ENCODE results near the gene CYS1.

CYS1 gene

GRCh38 chr2:10085043-10085667, 4.9 kb upstream of the CYS1 start:
- no CpG with 5 or more reads among the region's 6 CpGs for WGBS (ENCODE audit: extremely low coverage, insufficient coverage, low lambda C conversion rate)
- Histone ChIP-seq H3K23ac (ENCODE audit: low read length) (no peak overlapping the region), H3K18ac (ENCODE audit: low read length) (no peak overlapping the region), H3K4ac (ENCODE audit: low read depth, low read length) (no peak overlapping the region), H2BK5ac (ENCODE audit: low read length) (no peak overlapping the region), H3K36me3 (ENCODE audit: control insufficient read depth, insufficient read depth, low read length) (no peaks in the 10 kb centered on the region), H3K79me2 (ENCODE audit: control insufficient read depth, insufficient read depth, low read length) (no peaks in the 10 kb centered on the region), H3K56ac (ENCODE audit: low read length) (no peak overlapping the region), H3K79me1 (ENCODE audit: low read length) (no peaks in the 10 kb centered on the region), H2BK15ac (replicated peaks; ENCODE audit: low read depth) (no peak overlapping the region), H4K5ac (ENCODE audit: low read length) (no peak overlapping the region), H3K27ac (ENCODE audit: low read depth, low read length) (no peak overlapping the region), H3K4me2 (ENCODE audit: low read length) (no peak overlapping the region), H4K8ac (ENCODE audit: low read depth, low read length) (no peak overlapping the region), H3K27me3 (ENCODE audit: insufficient read depth, low read length, poor library complexity) (peaks cover 7% of the 10 kb centered on the region), H2AK5ac (ENCODE audit: low read length) (no peak overlapping the region), H3K9ac (ENCODE audit: low read length) (no peak overlapping the region), H3K4me3 (ENCODE audit: low read length) (no peak overlapping the region), H2BK120ac (ENCODE audit: low read depth, low read length) (no peak overlapping the region), H3K4me1 (ENCODE audit: control insufficient read depth, low read depth, low read length) (no peaks in the 10 kb centered on the region)
- DNase-seq, result no peak

GRCh38 chr2:10084223-10084865, 4.1 kb upstream of the CYS1 start:
- H4K5ac ChIP-seq (ENCODE audit: low read length), result no peak overlapping the region
- H2BK120ac ChIP-seq (ENCODE audit: low read depth, low read length), result no peak overlapping the region
- no peak overlapping the region for H3K56ac ChIP-seq (ENCODE audit: low read length)
- H3K4me2 ChIP-seq (ENCODE audit: low read length), result no peak overlapping the region
- 100% methylated on average over 1 of the region's 12 CpGs for WGBS (ENCODE audit: extremely low coverage, insufficient coverage, low lambda C conversion rate)
- no peaks in the 10 kb centered on the region for H3K36me3 ChIP-seq (ENCODE audit: control insufficient read depth, insufficient read depth, low read length)
- H3K4me1 ChIP-seq (ENCODE audit: control insufficient read depth, low read depth, low read length), result no peaks in the 10 kb centered on the region
- H3K27me3 ChIP-seq (ENCODE audit: insufficient read depth, low read length, poor library complexity), result peaks cover 7% of the 10 kb centered on the region
- H3K27ac ChIP-seq (ENCODE audit: low read depth, low read length), result no peak overlapping the region
- no peak overlapping the region for H3K18ac ChIP-seq (ENCODE audit: low read length)
- H4K8ac ChIP-seq (ENCODE audit: low read depth, low read length), result no peak overlapping the region
- no peak overlapping the region for H2BK5ac ChIP-seq (ENCODE audit: low read length)
- H3K79me1 ChIP-seq (ENCODE audit: low read length), result no peaks in the 10 kb centered on the region
- H3K9ac ChIP-seq (ENCODE audit: low read length), result no peak overlapping the region
- no peak overlapping the region for H3K4ac ChIP-seq (ENCODE audit: low read depth, low read length)
- no peak overlapping the region for H3K23ac ChIP-seq (ENCODE audit: low read length)
- no peak overlapping the region for H3K4me3 ChIP-seq (ENCODE audit: low read length)
- H2BK15ac ChIP-seq (replicated peaks; ENCODE audit: low read depth), result no peak overlapping the region
- H3K79me2 ChIP-seq (ENCODE audit: control insufficient read depth, insufficient read depth, low read length), result no peaks in the 10 kb centered on the region
- DNase-seq, result no peak
- H2AK5ac ChIP-seq (ENCODE audit: low read length), result no peak overlapping the region

- no peak overlapping the region for H3K4me2 ChIP-seq (ENCODE audit: low read length)
- no peak for DNase-seq
- H3K27me3 ChIP-seq (ENCODE audit: insufficient read depth, low read length, poor library complexity), result peaks cover 12% of the 10 kb centered on the region
Measured at GRCh38 chr2:10083692-10084211, 3.5 kb upstream of the CYS1 start.

GRCh38 chr2:10083046-10083445, 2.8 kb upstream of the CYS1 start:
- H3K4me3 ChIP-seq (ENCODE audit: low read length), result no peak overlapping the region
- H3K27ac ChIP-seq (ENCODE audit: low read depth, low read length), result no peak overlapping the region
- H4K8ac ChIP-seq (ENCODE audit: low read depth, low read length), result no peak overlapping the region
- no peaks in the 10 kb centered on the region for H3K4me1 ChIP-seq (ENCODE audit: control insufficient read depth, low read depth, low read length)
- H3K9ac ChIP-seq (ENCODE audit: low read length), result no peak overlapping the region
- no peak overlapping the region for H2BK5ac ChIP-seq (ENCODE audit: low read length)
- H3K27me3 ChIP-seq (ENCODE audit: insufficient read depth, low read length, poor library complexity), result peaks cover 16% of the 10 kb centered on the region
- no peak overlapping the region for H3K23ac ChIP-seq (ENCODE audit: low read length)
- no peak overlapping the region for H3K4ac ChIP-seq (ENCODE audit: low read depth, low read length)
- no peaks in the 10 kb centered on the region for H3K79me1 ChIP-seq (ENCODE audit: low read length)
- no peak overlapping the region for H2BK120ac ChIP-seq (ENCODE audit: low read depth, low read length)
- no peak overlapping the region for H3K56ac ChIP-seq (ENCODE audit: low read length)
- H3K36me3 ChIP-seq (ENCODE audit: control insufficient read depth, insufficient read depth, low read length), result no peaks in the 10 kb centered on the region
- no peak for DNase-seq
- H3K79me2 ChIP-seq (ENCODE audit: control insufficient read depth, insufficient read depth, low read length), result no peaks in the 10 kb centered on the region
- no peak overlapping the region for H4K5ac ChIP-seq (ENCODE audit: low read length)
- H3K4me2 ChIP-seq (ENCODE audit: low read length), result no peak overlapping the region
- no CpG with 5 or more reads among the region's 5 CpGs for WGBS (ENCODE audit: extremely low coverage, insufficient coverage, low lambda C conversion rate)
- H2BK15ac ChIP-seq (replicated peaks; ENCODE audit: low read depth), result no peak overlapping the region
- H3K18ac ChIP-seq (ENCODE audit: low read length), result no peak overlapping the region
- H2AK5ac ChIP-seq (ENCODE audit: low read length), result no peak overlapping the region

More at GRCh38 chr2:10083692-10084211, 3.5 kb upstream of the CYS1 start:
- H3K56ac ChIP-seq (ENCODE audit: low read length), result no peak overlapping the region
- H3K4me3 ChIP-seq (ENCODE audit: low read length), result no peak overlapping the region
- H3K23ac ChIP-seq (ENCODE audit: low read length), result no peak overlapping the region
- no peak overlapping the region for H4K5ac ChIP-seq (ENCODE audit: low read length)
- no peak overlapping the region for H2BK120ac ChIP-seq (ENCODE audit: low read depth, low read length)
- no peaks in the 10 kb centered on the region for H3K79me1 ChIP-seq (ENCODE audit: low read length)
- no peak overlapping the region for H2AK5ac ChIP-seq (ENCODE audit: low read length)
- no peak overlapping the region for H4K8ac ChIP-seq (ENCODE audit: low read depth, low read length)
- no CpG with 5 or more reads among the region's 13 CpGs for WGBS (ENCODE audit: extremely low coverage, insufficient coverage, low lambda C conversion rate)
- no peaks in the 10 kb centered on the region for H3K79me2 ChIP-seq (ENCODE audit: control insufficient read depth, insufficient read depth, low read length)
- H2BK15ac ChIP-seq (replicated peaks; ENCODE audit: low read depth), result no peak overlapping the region
- H2BK5ac ChIP-seq (ENCODE audit: low read length), result no peak overlapping the region
- H3K27ac ChIP-seq (ENCODE audit: low read depth, low read length), result no peak overlapping the region
- no peak overlapping the region for H3K4ac ChIP-seq (ENCODE audit: low read depth, low read length)
- no peak overlapping the region for H3K9ac ChIP-seq (ENCODE audit: low read length)
- H3K36me3 ChIP-seq (ENCODE audit: control insufficient read depth, insufficient read depth, low read length), result no peaks in the 10 kb centered on the region
- no peaks in the 10 kb centered on the region for H3K4me1 ChIP-seq (ENCODE audit: control insufficient read depth, low read depth, low read length)
- no peak overlapping the region for H3K18ac ChIP-seq (ENCODE audit: low read length)

- Histone ChIP-seq H4K8ac (ENCODE audit: low read depth, low read length) (no peak overlapping the region), H3K9ac (ENCODE audit: low read length) (peak overlapping the region; percentile 21), H3K4me1 (ENCODE audit: control insufficient read depth, low read depth, low read length) (no peaks in the 10 kb centered on the region), H4K5ac (ENCODE audit: low read length) (no peak overlapping the region), H3K4me3 (ENCODE audit: low read length) (no peak overlapping the region), H2BK15ac (replicated peaks; ENCODE audit: low read depth) (no peak overlapping the region), H3K79me2 (ENCODE audit: control insufficient read depth, insufficient read depth, low read length) (no peaks in the 10 kb centered on the region), H3K18ac (ENCODE audit: low read length) (no peak overlapping the region), H3K23ac (ENCODE audit: low read length) (no peak overlapping the region), H3K27ac (ENCODE audit: low read depth, low read length) (no peak overlapping the region), H2BK5ac (ENCODE audit: low read length) (no peak overlapping the region), H3K56ac (ENCODE audit: low read length) (peak overlapping the region; percentile 64), H3K27me3 (ENCODE audit: insufficient read depth, low read length, poor library complexity) (peaks cover 17% of the 10 kb centered on the region), H2AK5ac (ENCODE audit: low read length) (no peak overlapping the region), H2BK120ac (ENCODE audit: low read depth, low read length) (no peak overlapping the region), H3K4me2 (ENCODE audit: low read length) (peak overlapping the region; percentile 25), H3K4ac (ENCODE audit: low read depth, low read length) (no peak overlapping the region), H3K79me1 (ENCODE audit: low read length) (no peaks in the 10 kb centered on the region), H3K36me3 (ENCODE audit: control insufficient read depth, insufficient read depth, low read length) (no peaks in the 10 kb centered on the region)
- DNase-seq, result no peak
- WGBS (ENCODE audit: extremely low coverage, insufficient coverage, low lambda C conversion rate), result no CpG with 5 or more reads among the region's 45 CpGs
Measured at GRCh38 chr2:10080536-10081304, 509 bp upstream of the CYS1 start.

Data from mesendoderm (in vitro differentiated cells).